Liver (tissue), 3 donors: Measurements from ENCODE around the gene PTH2.

Experiments used
- EGR1 ChIP-seq, 2 donors: IDR thresholded peaks; 2 replicates each; pipeline ENCODE4 v1.6.1; 2016 to 2018; ENCODE audit warnings: antibody characterized with exemption in 2 of 2, low read depth in 2 of 2
- TAF1 ChIP-seq: conservative IDR thresholded peaks from 2 replicates; pipeline ENCODE4 v1.6.1; 2016; ENCODE audit warnings: antibody characterized with exemption, mild to moderate bottlenecking
- TF ChIP-seq, protein P1 (sequence below): fragments of 150-350 bp; IDR thresholded peaks from 2 replicates; pipeline ENCODE4 v1.5.1; 2017; ENCODE audit warnings: improper control_type of control experiment, low read depth, low read length; ENCODE audit not compliant: missing input control
- donor health status: healthy.
- donor health status: healthy.

DNA sequence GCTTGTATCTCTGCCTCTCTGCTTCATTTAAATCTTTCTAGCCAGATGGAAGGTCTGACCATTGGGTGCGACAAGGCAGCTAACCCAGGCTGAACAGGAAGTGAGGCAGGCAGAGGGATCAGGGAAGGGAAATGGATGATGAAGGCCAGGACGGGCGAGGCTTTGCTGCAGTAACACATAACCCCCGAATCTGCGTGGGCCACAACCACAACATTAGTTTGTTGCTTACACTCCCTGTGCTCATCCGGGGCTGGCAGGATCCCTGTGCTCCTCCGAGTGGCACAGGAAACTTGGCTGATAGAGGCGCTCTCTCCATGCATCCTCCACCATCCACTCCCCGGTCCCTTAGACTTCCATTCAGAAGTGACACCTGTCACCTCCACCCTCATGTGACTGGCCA, 49.7 kb upstream of the PTH2 start:
- TF ChIP-seq, protein P1, sequence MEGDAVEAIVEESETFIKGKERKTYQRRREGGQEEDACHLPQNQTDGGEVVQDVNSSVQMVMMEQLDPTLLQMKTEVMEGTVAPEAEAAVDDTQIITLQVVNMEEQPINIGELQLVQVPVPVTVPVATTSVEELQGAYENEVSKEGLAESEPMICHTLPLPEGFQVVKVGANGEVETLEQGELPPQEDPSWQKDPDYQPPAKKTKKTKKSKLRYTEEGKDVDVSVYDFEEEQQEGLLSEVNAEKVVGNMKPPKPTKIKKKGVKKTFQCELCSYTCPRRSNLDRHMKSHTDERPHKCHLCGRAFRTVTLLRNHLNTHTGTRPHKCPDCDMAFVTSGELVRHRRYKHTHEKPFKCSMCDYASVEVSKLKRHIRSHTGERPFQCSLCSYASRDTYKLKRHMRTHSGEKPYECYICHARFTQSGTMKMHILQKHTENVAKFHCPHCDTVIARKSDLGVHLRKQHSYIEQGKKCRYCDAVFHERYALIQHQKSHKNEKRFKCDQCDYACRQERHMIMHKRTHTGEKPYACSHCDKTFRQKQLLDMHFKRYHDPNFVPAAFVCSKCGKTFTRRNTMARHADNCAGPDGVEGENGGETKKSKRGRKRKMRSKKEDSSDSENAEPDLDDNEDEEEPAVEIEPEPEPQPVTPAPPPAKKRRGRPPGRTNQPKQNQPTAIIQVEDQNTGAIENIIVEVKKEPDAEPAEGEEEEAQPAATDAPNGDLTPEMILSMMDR = no peak
- TF ChIP-seq EGR1 (IDR thresholded peaks at IDR 0.05; ENCODE audit: low read depth in 2 of 2) (no peak), TAF1 (no peak)
